ENCODE results near the gene DPP6. TPM values are rescaled to one million over a fixed set of nuclear protein-coding genes. Genes with fewer than 3 reads are reported as not detected.

Gene DPP6
- total RNA-seq, 1 donor from 2014 or later = 0.05 TPM

DNA sequence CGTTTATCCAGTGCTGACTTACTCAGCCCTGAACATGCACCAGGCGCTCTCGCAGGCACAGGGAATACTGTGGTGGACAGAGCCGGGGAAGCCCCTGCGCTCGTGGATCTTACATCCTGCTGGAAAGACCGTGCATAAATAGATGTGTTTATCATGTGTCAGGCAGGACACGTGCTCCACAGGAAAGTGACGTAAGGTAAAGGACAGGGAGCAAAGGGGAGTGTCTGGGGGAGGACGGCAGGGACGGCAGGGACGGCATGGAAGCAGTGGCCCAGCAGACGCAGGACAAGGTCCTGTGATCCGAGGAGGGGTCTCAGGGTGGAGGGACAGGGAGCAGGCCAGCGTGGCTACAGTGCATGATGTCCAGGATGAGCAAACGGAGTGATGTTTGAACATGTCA lies 540.2 kb downstream of the DPP6 start:
- no peak for DNase-seq (ENCODE audit: low read depth)

DNA sequence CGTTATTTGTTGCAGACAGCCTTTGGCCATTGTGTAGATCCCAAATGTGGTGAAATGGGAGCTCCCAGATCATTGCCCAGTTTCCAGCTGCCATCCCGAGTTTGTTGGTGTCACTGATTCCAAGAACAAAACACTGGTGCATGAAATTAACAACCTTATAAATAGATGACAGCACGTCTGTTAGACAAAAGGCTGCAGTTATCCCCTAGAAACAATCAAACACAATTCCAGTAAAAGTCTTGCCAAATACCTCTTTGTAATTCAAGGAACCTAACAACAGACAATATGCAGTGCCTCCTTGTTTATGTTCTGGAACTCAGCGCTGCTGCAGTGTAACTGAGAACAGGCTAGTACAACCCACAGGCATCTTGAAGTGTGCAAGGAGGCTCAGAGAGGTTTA lies 546.2 kb downstream of the DPP6 start:
- no peak for DNase-seq (ENCODE audit: low read depth)

DNA sequence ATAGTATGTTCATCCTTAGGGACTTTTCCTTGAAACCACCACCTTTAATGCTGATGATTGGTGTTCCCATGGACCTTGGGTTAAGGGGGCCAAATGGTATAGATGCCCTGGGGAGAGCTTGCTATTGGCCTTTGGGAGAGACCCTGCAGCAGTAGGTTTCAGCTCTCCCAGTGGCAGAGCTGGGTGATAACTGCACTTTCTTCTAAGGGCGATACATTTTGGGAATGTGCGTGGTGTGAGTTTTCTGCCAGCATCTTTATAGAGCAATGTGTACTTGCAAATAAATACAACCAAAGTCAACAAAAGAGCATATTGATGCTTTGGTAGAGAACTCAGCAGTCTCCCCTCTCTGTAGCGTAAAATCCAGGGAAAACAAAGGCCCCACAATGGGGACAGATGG lies 546.7 kb downstream of the DPP6 start:
- DNase-seq (ENCODE audit: low read depth) = no peak

DNA sequence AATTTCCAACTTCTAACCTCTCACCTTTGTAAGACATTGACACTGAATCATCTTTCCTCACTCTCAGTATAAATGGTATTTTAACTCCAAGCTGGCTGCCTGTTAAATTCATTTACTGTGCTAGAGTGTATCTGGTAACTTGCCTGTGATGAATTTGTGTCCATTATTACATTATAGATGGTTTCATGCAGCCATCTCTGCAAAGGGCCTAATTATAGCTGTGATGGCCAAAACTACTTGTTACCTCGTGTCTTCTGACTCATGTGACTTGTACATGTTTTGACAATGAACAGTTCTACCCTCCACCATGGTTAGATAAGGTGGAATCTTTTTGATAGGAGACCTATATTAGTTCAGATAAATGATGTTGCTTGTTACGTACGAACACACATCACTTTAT lies 558.7 kb downstream of the DPP6 start:
- DNase-seq (ENCODE audit: low read depth) = no peak

DNA sequence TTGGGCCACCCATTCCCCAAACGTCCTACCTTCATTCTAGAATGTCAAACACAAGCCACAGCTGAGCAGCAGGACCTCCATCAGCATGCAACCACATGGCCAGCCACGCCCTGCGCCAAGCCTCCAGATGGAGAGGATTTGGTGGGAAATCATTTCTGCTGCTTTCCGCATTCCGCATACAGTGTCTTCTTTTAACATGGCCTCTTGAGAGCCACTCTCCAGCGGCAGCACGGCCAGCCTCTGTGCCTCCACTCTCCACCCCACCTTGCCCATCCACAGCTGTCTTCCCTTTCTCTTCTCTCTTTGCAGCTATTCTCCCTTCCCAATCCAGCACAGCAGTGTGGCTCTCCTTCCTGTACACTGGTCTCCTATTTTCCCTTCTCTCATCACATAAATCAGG lies 561.6 kb downstream of the DPP6 start:
- DNase-seq (ENCODE audit: low read depth) = no peak

DNA sequence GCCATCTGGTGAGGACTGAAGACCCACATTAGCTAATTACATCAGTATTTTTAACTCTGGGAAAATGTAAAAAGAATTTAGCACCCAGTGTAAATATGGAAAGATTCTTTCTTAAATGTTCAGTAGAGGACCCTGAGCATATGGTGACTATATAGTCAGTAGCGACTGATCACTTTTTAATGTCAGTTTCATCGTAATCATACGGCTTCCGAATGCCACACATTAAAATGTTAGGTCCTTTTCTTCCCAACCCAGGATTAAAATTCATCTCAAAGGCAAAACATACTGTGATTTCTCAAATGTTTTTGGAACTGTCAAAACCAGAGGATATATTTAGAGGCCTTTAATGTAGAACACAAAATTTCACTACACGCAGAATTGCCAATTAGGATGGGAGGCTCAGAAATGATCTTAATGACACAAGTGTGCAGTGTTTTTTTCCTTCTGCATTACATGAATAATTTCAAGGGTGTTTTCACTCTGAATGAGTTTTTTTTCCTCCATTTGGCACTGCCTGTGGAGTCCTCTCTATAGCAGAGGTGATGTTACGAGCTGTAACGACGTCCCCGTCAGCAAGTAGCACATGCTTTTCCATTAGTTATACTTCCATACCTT lies 568.0 kb downstream of the DPP6 start:
- no peak for DNase-seq (ENCODE audit: low read depth)

DNA sequence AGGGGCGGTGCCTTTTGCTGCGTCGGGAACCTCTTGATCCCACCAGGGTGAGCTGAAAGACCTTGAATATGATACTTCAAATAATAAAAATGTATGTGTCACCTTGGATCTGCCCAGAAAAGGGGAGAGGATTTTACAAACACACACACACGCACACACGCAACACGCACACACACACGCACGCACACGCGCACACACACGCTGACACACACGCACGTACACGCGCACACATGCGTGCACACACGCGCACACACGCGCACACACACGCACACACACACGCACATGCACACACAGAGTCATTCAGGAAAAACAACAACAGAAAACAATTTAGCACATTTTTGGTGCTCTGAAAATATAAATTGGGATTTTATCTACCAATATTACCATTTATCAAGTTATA lies 571.2 kb downstream of the DPP6 start:
- no peak for DNase-seq (ENCODE audit: low read depth)

DNA sequence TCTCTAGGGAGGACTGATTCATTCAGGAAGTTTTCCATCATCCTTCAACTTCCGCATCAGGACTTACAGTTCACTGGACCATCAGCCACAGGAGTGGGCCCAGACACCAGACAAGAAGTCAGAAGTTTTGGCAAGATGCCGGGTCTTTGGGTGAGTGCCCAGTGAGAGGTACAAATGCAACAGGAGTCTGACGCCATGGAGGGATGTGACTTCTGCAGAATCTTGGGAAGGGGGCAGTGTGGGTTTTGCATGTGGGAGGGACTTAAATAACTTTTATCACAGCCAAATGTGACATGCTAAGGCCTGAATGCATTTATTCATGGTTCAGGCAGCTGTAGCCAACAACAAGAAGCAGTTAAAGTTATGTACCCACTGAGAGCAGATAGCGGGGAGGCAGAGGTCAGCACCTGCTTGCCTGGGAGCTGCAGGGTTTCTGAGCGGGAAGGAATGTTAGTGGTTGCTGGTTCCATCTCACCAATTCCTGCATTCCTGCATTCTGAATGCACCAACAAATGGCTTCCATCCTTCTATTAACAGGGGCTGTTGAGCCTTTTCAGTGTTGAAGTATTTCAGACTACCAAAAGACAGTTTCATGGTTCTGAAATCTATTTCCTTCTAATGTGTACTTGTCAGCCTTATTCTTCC lies 575.6 kb downstream of the DPP6 start:
- DNase-seq (ENCODE audit: low read depth) = no peak

DNA sequence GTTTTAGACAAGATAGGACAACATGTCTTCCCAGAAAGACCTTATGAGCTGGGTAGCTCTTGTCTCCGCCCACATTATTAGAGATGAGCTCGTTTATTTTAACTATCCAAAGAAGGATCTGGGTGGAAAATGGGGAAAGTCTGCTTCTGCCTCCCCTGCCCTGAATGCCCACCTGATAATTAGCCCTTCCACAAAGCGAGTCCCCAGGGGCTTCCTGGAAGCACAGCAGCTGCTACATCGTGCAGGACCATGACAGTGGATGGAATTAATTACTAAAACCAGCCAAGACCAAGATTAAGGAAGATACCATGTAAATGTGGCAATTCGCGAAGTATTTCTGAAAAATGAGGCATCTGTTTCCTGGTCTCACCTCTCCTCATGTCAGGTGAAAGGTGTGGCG lies 576.4 kb downstream of the DPP6 start:
- no peak for DNase-seq (ENCODE audit: low read depth)

DNA sequence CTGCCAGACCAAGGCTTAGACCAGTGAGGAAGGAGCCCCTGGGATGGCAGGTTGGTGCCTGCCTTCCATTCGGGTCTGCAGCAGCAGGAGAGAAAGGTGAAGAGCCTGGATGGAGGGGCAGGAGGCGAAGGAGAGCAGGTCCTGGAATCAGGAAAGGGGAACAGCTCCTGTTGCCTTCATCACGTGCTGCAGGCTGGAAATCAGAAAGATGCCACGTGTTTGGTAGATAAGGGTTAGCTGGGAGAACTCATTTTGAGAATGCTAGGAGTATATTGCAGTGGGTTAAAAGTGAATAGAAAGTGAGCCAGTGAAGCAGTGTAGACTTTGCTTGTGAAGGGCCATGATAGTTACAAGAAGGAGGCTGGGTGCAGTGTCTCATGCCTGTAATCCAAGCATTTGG lies 579.0 kb downstream of the DPP6 start:
- no peak for DNase-seq (ENCODE audit: low read depth)

DNA sequence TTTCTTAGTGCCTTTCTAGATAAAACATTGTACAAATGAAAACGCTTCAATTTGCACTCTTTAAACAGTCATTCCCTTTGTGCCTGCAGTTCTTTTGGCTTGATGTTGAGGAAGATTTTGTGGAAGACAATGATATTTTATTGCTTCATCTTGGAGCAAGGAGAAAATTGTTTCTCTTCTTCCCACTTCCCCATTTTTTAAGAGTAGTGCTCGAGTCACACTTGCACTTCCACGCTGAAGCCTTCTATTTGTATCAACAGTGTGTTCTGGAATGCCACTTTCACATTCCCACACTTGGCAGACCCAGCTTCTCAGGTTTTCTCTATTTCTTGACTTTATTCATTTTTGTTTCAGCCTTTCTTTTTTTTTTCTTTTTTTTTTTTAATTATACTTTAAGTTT lies 581.4 kb downstream of the DPP6 start:
- no peak for DNase-seq (ENCODE audit: low read depth)

DNA sequence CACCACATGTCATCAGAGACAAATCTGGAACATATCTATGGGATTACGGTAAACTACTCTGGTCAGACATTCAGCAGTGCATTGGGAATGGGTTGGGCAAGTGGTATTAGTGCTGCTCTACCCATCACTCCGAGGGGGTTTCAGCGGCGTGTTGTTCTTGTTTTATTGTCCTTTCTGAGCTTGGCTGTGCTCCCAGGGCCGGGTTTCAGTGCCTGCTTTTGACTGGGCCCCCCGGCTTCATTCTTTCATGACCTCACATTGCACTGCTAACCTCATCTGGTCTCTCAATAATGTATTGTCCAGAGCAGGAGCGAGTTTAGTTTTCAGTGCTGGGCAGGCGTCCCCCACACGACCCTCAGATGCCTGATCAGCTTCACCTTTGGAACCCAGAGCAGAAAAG lies 586.1 kb downstream of the DPP6 start:
- no peak for DNase-seq (ENCODE audit: low read depth)

DNA sequence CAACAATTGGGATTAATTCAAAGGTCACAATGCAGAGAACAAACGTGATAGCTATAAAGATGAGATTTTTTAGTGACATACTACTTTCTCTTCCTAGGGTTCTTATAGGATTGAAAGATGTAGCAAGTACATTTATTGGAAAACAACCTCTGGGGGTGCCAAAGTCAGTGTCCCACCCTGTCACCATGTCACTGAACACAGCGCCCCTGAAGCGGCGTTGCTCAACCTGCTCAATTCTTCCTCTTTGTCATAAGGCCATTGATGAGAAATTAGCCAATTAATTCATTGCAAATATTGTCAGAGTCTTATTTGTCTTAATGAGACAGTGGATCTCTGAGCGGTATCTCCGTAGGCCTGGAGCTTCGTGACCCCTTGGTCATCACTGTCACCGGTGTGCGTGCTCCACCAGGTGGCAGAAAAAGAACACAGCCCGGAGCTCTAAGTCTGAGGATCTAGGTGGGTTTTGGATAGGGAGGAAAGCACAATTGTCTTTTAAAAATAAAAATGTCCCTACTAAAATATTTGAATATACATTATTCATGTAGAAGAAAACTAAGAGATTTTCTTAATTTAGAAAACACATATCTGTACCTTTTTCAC lies 588.2 kb downstream of the DPP6 start:
- no peak for DNase-seq (ENCODE audit: low read depth)

DNA sequence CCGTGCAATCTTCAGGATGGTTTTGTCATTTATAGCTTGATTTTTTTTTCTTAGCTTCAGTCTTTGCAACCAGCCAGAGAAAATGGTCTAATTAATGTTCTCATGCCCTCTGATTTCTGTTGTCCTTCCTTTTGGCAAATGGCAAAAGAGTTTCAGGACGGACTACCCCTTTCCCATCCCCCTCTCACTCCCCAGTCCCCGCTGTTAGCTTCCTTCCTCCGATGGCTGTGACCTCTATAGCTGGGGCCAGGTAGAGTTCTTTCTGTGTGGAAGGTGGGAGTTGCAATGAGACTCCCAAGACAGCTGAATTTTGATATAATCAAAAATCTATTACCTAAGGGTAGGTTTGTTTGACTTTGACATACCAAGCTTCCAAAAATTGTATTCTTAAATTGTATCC lies 588.7 kb downstream of the DPP6 start:
- no peak for DNase-seq (ENCODE audit: low read depth)

DNA sequence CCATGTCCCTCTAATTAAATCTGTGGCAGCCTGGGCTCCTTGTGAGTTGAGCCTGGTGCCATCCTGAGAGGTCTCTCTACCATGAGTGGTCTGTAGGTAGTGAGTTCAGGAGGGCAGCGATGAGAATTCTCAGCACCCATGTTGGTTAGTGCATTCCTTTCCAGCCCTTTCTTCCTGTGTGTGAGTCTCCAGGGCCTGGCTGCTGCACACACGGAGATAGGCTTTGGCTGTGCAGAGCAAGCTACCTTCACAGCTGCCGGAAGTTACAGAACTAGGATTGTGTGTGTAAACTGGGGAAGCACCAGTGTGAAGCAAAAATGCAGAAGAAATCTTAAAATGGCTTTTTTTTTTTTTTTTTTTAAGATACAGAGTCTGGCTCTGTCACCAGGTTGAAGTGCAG lies 592.2 kb downstream of the DPP6 start:
- DNase-seq (ENCODE audit: low read depth) = no peak

DNA sequence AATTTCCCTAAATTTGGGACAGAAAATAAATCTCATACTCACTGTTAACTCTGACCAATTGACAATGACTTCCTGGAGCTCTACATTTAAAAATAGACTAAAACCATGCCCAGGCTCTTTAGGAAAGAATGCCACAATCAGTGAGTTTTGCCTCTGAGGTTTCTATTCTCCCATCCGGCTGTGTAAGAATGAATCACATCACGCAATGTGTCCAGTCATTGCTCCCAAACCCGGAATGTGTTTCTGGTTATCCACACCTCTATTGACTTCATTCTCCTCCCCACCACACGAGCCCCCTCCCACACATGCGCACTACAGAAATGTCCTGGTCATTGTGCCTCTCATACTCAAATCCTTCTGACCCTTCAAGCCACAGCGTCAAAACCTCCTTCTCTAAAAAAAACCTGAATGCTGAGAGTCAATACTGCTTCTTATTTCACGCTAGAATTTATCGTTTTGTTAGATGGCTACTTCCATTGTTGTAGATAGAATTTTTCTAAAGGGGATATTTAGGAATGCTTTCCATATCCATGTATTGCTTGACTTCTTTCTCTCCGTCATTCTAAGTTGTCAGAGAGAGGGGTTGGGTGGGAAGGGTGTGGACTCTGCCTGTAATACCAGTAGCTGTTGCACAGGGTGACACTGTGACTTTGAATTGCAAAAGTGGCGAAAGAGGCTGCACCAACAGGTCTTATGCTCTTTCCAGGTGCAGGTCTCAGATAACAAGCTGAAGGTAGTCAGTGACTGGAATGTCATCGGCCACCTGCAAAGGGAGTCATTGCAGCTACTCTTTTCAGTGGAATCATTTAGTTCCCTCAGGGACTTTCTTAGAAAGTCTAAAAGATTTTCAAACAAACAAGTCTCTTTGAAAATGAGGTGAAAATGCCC lies 594.2 kb downstream of the DPP6 start:
- DNase-seq (ENCODE audit: low read depth) = no peak

DNA sequence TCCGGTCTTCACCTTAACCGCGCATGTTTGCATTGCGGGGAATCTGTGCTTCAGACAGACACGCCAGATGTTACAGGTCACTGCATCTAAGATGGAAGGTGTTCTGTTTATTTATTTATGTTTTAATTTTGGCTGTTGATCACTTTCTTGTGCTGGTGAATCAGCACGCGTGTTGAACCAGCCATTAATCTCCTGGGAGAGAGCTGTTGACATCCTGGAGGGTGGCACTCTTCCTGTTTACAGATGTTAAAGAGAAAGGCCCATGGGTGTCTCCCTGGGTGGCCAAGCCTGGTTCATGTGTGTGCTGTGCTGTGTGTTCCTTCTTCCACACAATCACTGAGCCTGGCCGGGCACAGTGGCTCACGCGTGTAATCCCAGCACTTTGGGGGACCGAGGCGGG lies 595.4 kb downstream of the DPP6 start:
- DNase-seq (ENCODE audit: low read depth) = no peak

DNA sequence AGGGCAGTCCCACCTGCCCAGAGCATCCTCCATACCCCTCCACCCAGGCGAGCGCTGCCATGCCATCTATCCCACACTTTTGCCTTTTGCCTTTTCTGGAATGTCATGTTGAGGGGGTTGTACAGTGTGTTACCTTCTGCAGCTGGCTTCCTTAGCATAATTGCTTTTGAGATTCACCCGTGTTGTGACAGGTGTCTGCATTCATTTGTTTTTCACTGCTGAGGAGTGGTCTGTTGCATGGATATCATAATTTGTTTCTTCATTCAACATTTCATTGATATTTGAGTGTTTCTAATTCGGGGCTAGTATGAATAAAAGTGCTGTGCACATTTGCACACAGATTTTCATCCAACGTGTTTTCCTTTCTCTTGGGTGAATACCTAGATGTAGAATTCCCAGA lies 596.8 kb downstream of the DPP6 start:
- DNase-seq (ENCODE audit: low read depth) = no peak

DNA sequence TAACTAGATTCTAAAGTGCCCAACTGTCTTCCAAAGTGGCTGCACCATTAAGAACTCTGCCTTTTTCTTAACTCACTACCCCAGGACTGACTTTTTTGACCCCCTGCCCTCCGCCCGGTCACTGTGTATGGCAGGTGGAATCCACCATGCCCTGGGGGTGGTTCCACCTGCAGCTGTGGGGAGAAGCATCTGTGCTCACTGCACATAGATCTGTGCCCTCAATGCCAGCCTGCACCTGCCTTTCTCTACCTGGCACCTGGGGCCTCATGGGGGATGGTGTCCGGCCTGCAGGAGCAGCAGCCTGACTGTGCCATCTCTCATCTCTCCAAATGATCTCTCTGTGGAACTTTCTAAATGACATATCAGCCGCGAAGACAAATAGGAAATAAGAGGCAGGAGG lies 597.2 kb downstream of the DPP6 start:
- DNase-seq (ENCODE audit: low read depth) = no peak

DNA sequence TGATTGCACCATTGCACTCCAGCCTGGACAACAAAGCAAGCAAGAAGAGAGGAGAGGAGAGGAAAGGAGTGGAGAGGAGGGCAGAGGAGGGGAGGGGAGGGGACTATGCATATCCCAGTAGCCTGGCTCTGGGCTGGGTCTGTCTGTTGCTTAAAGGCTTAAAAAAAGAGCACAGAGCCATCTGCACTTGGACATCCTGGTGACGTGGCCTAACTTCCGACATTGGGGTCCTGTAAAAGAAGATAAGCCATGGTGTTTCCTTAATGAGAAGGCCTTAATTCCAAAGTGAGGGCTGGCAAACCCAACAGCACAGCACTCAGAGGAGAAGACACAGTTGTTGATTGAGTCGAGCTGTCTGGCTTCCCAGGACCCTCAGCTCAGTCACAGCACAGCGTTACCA lies 598.1 kb downstream of the DPP6 start:
- no peak for DNase-seq (ENCODE audit: low read depth)

DNA sequence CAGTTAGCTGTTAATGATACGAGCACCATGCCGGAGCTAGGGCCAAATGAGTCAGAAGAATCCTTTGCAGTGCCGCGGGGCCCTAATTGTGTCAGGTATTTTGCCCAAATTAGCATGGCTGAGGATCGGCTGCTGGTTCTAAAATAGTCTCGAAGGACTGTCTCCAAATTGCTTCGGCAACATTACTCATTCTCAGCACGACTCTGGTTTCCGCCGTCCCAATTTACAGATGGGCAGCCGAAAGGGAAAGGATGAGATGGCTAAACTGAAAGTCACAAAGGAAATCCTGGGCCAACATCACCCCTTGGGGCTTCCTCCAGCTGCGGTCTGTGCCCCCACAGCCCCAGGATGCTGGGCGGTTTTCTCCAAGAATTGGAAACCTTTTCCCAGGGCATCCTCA lies 599.3 kb downstream of the DPP6 start:
- no peak for DNase-seq (ENCODE audit: low read depth)

DNA sequence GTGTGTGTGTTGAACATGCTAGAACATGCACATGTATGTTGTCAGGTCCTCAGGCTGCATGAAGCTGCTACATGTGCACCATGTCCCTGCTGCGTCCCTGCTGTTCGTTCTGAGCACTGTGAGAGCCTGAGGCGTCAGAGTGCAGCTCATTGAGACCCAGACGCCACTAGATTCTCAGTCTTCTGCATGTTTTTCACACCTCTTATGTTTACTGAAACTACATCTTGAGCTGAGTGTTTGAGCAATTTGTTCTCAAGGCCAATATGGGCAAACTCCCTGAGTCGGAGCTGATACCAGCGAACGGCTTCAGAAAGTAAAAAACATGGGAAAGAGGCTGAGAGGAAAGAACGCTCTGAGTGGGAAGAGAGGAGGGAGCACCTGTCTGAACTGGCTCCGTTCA lies 600.4 kb downstream of the DPP6 start:
- DNase-seq (ENCODE audit: low read depth) = no peak

DNA sequence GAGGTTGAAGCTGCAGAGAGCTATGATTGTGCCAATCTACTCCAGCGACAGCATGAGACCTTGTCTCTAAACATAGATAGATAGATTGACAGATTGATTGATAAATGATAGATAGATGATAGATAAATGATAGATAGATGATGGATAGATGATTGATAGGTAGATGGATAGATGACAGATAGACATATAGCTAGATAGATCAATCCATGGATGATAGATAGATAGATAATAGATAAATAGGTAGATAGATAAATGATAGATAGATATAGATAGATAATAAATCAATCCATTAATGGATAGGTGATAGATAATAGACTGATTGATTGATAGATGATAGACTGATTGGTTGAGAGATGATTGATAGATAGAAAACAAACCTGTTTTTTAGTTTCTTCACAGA lies 601.1 kb downstream of the DPP6 start:
- DNase-seq (ENCODE audit: low read depth) = no peak

All from renal cortical epithelial cell (primary cell).